GM08714 (cell line): Measurements from ENCODE around the gene TNFRSF19.

Experiments used
- H3K4me3 ChIP-seq: fragments of 200-500 bp; sonication (Bioruptor generic); 2 replicates; pipeline ENCODE4 v1.5.1; 2014; ENCODE audit warnings: mild to moderate bottlenecking, low read length, inconsistent platforms
- ZNF274 ChIP-seq: IDR thresholded peaks from 2 replicates; pipeline ENCODE4 v1.6.1; 2012; ENCODE audit warnings: mild to moderate bottlenecking, low read depth, low read length

The TNFRSF19 gene

GRCh38 chr13:23678795-23679194 is 108.6 kb downstream of the TNFRSF19 start:
- H3K4me3 ChIP-seq = no peak overlapping the region
- TF ChIP-seq ZNF274 = no peak

- no peak overlapping the region for H3K4me3 ChIP-seq
- TF ChIP-seq ZNF274 = no peak
Measured at GRCh38 chr13:23679220-23679619, 109.0 kb downstream of the TNFRSF19 start.

GRCh38 chr13:23680845-23681669 is 110.8 kb downstream of the TNFRSF19 start:
- H3K4me3 ChIP-seq = no peak overlapping the region
- no peak for TF ChIP-seq ZNF274

DNA sequence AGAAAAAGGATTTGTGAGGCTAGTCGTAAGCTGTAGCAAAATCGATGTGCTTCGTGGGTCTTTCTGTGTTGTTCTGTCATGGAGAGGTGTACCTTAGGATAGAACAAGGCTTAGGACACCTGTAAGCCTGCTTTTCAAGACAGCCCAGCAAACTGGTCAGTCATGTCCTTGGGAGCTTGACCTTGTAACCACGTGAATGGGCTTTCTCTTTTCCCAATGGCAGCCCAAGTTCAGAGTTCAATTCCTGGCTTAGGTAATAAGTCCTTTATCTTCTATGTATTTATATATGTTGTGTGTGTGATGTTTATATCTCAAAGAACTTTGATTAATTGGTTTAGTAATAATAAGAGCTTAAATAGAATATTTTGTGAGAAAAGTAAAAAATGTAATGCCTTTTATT is 112.9 kb downstream of the TNFRSF19 start:
- H3K4me3 ChIP-seq = no peak overlapping the region
- no peak for TF ChIP-seq ZNF274

GRCh38 chr13:23684647-23685046 is 114.4 kb downstream of the TNFRSF19 start:
- H3K4me3 ChIP-seq = no peak overlapping the region
- no peak for TF ChIP-seq ZNF274

DNA sequence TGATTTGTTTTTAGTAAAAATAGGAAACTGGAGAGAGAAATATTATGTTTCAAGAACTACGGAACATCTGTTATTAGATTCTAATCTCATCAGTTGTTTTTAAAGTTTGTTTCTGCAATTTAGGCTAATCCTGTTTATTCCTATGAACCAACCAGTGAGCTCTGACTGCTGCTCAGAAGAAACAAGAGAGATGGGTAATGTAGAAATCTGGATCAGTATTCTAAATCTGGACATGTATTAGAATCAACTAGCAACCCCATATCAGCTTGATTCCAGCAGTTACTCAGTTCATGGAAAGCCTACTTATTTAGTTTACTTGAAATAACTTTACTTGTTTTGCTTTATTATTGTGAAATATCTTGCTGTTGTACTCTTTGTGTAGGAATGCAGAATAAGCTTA is 115.2 kb downstream of the TNFRSF19 start:
- no peak for TF ChIP-seq ZNF274
- no peak overlapping the region for H3K4me3 ChIP-seq

DNA sequence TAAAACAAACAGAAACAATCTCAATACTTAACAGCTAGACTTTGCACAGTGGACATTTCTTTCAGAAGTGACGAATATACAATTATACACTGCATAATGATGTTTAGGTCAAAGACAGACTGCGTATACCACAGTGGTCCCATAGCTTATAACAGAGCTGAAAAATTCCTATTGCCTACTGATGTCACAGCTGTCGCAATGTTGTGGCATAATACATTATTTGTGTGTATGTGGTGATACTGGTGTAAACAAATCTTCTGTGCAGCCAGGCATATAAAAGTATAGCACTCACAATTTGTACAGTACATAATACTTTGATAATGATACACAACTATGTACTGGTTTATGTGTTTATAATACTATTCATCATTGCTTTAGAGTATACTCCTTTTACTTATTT is 116.7 kb downstream of the TNFRSF19 start:
- TF ChIP-seq ZNF274 = no peak
- H3K4me3 ChIP-seq = no peak overlapping the region

DNA sequence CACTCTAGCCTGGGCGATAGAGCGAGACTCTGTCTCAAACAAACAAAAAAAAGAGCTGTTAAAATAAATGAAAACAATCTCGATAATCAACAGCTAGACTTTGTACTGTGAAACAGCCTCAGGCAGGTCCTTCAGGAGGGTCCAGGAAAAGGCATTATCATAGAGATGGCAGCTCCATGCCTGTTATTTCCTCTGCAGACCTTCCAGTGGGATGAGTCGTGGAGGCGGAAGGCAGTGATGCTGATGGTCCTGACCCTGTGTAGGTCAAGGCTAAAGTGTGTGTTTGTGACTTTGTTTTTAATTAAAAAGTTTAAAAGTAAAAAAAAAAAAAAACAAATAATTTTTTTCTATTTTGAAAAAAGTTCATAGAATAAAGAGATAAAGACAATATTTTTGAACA is 117.4 kb downstream of the TNFRSF19 start:
- no peak overlapping the region for H3K4me3 ChIP-seq
- TF ChIP-seq ZNF274 = no peak

DNA sequence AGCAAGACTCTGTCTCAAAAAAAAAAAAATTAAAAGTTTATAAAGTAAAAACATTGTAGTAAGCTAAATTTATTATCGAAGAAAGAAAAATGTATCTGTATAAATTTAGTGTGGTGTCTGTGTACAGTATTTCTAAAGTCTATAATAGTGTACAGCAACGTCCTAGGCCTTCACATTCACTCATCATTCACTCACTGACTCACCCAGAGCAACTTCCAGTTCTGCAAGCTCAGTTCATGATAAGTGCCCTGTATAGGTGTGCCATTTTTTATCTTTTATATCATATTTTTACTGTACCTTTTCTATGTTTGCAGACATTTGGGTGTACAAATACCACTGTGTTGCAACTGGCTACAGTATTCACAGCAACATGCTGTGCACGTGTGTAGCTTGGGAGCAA is 118.1 kb downstream of the TNFRSF19 start:
- no peak overlapping the region for H3K4me3 ChIP-seq
- no peak for TF ChIP-seq ZNF274

DNA sequence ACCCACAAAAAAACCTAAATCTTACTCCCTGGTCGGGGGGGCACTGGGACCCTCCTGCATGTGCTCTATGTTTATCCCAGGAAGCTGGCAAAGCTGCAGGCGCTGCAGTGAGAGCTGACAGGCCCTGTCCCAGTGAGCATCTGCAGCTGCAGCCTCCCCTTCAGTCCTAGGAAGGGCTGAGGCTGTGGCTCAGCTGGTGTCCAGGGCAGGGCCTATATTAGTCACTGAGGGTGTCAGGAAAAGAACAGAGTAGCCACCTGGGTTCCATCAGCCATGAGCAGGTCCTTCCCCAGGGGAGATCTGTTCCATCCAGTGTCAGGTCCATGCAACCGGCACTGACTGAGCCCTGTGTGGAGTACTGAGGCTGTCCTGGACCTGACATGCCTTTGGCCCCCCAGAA is 120.5 kb downstream of the TNFRSF19 start:
- no peak for TF ChIP-seq ZNF274
- no peak overlapping the region for H3K4me3 ChIP-seq

DNA sequence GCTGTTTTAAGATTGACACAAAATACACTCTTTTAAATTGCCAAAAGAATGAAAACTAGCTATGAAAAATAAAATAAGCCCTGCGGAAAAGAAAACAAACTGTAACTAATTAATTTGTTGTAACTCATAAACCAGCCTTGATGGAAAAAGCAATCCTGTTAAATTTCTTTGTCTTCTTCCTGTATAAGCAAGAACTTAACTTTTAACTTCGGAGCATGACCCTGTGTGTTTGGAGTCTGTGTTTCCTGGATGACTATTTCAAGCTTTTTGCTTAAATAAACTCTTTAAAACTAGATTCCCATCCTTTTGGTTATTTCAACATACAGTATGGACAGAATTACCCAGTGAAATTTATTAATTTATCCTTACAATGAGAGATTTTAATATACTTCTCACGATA is 122.6 kb downstream of the TNFRSF19 start:
- TF ChIP-seq ZNF274 = no peak

DNA sequence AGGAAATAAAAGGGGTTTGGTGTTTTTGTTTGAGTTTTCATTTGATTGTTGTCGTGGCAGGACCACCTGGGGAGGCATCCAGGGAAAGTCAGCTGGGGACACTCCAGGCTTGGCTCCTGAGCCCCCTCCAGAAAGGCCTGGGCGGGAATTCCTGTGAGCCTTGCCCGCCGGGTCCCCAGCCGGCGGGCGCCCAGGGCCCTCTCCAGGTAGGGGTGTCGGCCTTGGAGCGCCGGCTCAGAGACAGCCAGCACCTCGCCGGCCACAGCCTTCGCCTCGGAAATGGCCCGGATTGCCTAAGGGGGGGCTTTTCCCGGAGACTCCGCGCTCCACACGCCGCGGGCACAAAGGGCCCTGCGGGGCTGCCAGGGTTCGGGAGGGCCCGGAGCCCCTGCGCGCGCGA is 125.0 kb downstream of the TNFRSF19 start:
- no peak for TF ChIP-seq ZNF274
- H3K4me3 ChIP-seq = no peak overlapping the region

More for the DNA sequence above, 122.6 kb downstream of the TNFRSF19 start:
- H3K4me3 ChIP-seq = no peak overlapping the region

DNA sequence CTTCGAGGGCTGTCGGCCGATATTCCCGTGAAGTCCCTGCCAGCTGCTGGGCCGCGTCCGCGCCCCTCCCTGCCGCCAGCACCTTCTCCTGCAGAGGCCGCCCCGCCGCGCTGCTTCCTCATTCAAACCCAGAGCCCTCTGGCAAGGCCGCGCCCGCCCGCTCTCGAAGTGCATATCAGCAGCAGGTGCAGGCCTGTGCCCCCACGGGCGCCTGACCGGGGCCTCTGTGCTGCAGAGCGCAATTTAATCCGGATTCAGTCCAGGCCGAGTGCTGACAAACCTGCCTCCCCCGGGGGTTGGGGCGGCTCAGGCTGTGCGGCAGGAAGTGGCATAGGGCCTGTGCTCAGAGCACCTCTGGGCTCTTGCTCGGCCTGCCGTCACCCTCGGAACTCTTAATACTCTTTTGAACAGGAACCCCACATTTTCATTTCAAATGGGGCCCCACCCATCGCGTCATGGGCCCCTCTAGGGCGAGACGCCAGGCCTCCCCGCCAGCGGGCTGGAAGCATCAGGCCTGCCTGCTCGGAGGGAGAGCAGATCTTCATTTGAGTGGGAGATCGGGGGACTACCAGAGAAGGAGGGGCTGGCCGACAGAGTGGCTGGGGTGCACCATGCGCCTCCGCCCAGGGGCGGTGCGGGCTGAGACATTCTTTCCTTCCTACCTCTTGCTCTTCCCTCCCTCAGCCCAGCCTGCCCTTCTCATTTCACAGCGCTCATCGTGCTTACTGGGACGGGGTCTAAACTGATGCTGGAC is 125.7 kb downstream of the TNFRSF19 start:
- TF ChIP-seq ZNF274 = no peak
- no peak overlapping the region for H3K4me3 ChIP-seq

DNA sequence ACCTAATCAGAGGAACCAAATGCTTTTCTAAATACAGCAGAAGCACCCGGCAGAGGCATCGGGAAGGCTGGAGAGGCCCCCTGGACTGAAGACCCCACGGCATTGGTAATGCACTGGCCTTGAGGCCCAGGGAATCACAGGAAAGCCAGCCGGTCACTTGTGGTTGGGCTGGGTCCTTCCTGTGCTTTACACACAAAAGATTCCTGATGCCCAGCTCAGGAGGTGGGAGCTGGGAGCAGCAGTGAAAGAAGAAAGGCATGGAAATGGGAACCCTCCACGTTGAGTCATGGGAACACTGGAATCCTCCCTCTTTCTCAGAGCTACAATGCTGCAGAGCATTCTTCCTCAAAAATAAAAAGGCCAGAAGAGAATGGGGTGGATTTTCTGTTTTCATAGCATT is 126.4 kb downstream of the TNFRSF19 start:
- no peak for TF ChIP-seq ZNF274
- no peak overlapping the region for H3K4me3 ChIP-seq

GRCh38 chr13:23697772-23698313 is 127.6 kb downstream of the TNFRSF19 start:
- H3K4me3 ChIP-seq = no peak overlapping the region
- TF ChIP-seq ZNF274 = no peak
